ENCODE measurements around the gene CALML6.

Gene CALML6

DNA sequence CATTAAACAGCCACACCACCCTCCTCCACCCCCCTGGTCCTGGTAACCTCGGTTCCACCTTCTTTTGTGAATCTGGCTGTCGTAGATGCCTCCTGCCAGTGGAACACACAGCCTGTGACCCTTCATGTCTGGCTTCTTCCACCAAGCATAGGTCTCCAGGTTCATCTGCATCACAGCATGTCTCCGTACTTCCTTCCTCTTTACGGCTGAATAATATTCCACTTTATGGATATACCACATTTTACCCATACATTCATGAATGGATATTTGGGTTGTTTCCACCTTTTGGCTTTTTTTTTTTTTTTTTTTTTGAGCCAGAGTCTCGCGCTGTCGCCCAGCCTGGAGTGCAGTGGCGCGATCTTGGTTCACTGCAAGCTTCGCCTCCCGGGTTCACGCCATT is 11.8 kb upstream of the CALML6 start:
- Histone ChIP-seq H3K9ac (ENCODE audit: low read length) (no peak overlapping the region), H3K36me3 (ENCODE audit: control insufficient read depth, insufficient read depth, low read length, severe bottlenecking) (no peaks in the 10 kb centered on the region), H3K4me1 (ENCODE audit: control insufficient read depth, insufficient read depth, low read length) (peaks cover 22% of the 10 kb centered on the region), H3K9me3 (ENCODE audit: control insufficient read depth, low read length) (no peaks in the 10 kb centered on the region), H3K4me3 (ENCODE audit: low read length) (no peak overlapping the region), H3K27me3 (replicated peaks; ENCODE audit: control insufficient read depth, insufficient read depth, low read length) (no peaks in the 10 kb centered on the region)
- no peak for DNase-seq (ENCODE audit: low read depth)

DNA sequence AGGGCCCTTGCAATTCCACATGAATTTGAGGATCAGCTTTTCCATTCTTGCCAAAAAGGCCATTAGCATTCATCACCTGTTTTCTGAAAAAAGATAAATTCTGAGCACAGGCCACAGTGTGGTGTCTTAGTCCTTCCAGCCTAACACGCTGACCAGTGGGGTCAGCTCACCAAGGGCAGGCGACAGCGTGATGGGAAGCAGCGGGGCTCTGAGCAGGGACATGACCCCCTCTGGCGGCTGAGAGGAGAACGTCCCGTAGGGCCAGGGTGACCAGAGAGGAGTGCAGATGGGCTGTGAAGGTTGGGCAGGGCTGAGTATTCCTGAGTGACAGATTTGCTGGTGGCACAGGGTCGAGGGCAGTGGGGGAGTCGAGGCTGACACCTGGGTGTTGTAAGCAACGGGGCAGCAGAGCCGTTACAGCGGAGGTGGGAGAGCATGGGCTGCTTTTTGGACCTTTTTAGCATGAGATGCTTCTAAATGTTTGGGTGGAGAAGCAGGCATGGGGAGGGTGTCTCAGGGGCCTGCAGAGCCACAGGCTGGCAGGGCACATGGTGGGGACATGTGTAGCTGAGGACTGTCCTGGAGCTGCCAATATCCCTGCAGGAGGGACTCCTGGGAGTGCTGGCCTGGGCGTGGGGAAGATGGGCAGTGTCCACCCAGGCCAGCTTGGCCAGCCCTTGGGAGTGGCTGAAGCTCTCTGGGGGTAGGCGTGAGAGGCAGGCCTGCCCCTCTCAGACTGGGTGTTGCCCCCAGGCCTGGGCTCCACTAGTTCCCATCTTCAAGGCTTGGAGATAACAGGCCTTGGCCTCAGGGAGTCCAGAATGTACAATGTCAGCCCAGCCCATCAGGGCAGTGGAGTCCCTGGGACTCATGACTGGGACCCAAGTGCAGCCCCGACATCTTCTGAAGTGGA is 8.6 kb upstream of the CALML6 start:
- peaks cover 27% of the 10 kb centered on the region for H3K4me1 ChIP-seq (ENCODE audit: control insufficient read depth, insufficient read depth, low read length)

DNA sequence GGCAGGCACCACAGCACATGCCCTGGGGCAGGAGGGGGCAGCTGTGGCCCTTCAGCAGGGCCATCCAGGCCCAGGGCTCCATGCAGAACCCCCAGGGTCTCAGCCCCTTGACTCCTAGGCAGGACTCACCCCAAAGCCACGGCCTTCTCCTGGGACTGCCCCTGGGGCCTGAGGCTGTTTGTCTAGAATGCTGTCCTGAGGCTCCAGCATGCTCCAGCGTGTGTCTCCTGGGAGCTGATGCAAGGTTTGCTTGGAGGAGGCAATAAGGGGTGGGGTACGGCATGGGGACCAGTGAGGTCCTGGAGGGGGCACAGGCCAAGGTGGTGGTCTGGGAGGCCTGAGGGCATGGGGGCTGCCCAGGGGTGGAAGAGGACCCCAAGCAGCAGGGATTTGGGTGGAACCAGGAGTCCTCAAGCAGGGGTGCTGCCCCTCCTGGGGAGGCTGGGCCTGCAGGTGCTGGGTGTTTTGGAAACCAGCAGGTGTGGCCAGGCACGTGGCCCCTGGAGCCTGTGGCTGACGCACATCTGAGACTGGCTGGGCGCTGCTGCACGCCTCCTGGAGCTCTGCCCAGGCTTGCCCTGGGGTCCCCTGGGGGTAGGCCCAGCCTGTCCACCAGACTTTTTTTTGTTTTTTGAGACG is 7.8 kb upstream of the CALML6 start:
- no peaks in the 10 kb centered on the region for H3K27me3 ChIP-seq (replicated peaks; ENCODE audit: control insufficient read depth, insufficient read depth, low read length)
- H3K9me3 ChIP-seq (ENCODE audit: control insufficient read depth, low read length): no peaks in the 10 kb centered on the region
- no peak overlapping the region for H3K4me3 ChIP-seq (ENCODE audit: low read length)
- no peaks in the 10 kb centered on the region for H3K36me3 ChIP-seq (ENCODE audit: control insufficient read depth, insufficient read depth, low read length, severe bottlenecking)
- peak overlapping the region; percentile 67 for H3K9ac ChIP-seq (ENCODE audit: low read length)
- H3K4me1 ChIP-seq (ENCODE audit: control insufficient read depth, insufficient read depth, low read length): peaks cover 27% of the 10 kb centered on the region
- DNase-seq (ENCODE audit: low read depth): peak; percentile 64

More for the DNA sequence above, 8.6 kb upstream of the CALML6 start:
- H3K36me3 ChIP-seq (ENCODE audit: control insufficient read depth, insufficient read depth, low read length, severe bottlenecking): no peaks in the 10 kb centered on the region
- H3K4me3 ChIP-seq (ENCODE audit: low read length): no peak overlapping the region
- peak overlapping the region; percentile 67 for H3K9ac ChIP-seq (ENCODE audit: low read length)
- DNase-seq (ENCODE audit: low read depth): peak; percentile 96
- no peaks in the 10 kb centered on the region for H3K9me3 ChIP-seq (ENCODE audit: control insufficient read depth, low read length)
- H3K27me3 ChIP-seq (replicated peaks; ENCODE audit: control insufficient read depth, insufficient read depth, low read length): no peaks in the 10 kb centered on the region

DNA sequence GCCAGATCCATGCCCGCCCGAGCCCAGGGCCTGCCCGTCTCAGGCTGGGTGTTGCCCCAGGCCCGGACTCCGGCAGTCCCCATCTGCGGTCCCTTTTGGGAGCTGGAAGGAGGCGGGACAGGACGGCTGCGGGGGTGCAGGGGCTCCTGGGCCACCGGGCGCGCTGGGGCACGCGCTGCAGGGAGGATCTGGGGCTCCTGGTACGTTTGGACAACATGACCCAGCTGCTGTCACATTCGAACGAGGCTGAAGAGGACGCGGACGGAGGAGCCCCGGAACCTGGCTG is 6.6 kb upstream of the CALML6 start:
- Histone ChIP-seq H3K9ac (ENCODE audit: low read length) (peak overlapping the region; percentile 95), H3K4me3 (ENCODE audit: low read length) (peak overlapping the region; percentile 87), H3K36me3 (ENCODE audit: control insufficient read depth, insufficient read depth, low read length, severe bottlenecking) (no peaks in the 10 kb centered on the region), H3K4me1 (ENCODE audit: control insufficient read depth, insufficient read depth, low read length) (peaks cover 27% of the 10 kb centered on the region), H3K9me3 (ENCODE audit: control insufficient read depth, low read length) (no peaks in the 10 kb centered on the region), H3K27me3 (replicated peaks; ENCODE audit: control insufficient read depth, insufficient read depth, low read length) (no peaks in the 10 kb centered on the region)
- no peak for DNase-seq (ENCODE audit: low read depth)

DNA sequence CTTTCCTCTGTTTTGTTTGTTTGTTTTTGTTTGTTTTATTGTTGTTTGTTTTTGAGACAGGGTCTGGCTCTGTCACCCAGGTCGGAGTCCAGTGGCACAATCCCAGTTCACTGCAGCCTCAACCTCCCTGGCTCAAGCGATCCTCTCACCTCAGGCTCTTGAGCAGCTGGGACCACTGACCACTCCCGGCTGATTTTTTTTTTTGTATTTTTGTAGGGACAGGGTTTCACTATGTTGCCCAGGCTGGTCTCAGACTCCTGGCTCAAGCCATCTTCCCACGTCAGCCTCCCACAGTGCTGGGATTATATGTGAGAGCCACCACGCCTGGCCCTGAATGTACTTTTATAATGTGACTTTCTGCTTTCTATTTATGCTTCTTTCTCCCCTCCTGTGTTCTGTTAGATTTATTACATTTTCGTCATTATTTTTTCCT is 5.0 kb upstream of the CALML6 start:
- Histone ChIP-seq H3K4me3 (ENCODE audit: low read length) (peak overlapping the region; percentile 82), H3K27me3 (replicated peaks; ENCODE audit: control insufficient read depth, insufficient read depth, low read length) (no peaks in the 10 kb centered on the region), H3K4me1 (ENCODE audit: control insufficient read depth, insufficient read depth, low read length) (peaks cover 27% of the 10 kb centered on the region), H3K9me3 (ENCODE audit: control insufficient read depth, low read length) (no peaks in the 10 kb centered on the region), H3K36me3 (ENCODE audit: control insufficient read depth, insufficient read depth, low read length, severe bottlenecking) (no peaks in the 10 kb centered on the region), H3K9ac (ENCODE audit: low read length) (peak overlapping the region; percentile 90)
- no peak for DNase-seq (ENCODE audit: low read depth)

DNA sequence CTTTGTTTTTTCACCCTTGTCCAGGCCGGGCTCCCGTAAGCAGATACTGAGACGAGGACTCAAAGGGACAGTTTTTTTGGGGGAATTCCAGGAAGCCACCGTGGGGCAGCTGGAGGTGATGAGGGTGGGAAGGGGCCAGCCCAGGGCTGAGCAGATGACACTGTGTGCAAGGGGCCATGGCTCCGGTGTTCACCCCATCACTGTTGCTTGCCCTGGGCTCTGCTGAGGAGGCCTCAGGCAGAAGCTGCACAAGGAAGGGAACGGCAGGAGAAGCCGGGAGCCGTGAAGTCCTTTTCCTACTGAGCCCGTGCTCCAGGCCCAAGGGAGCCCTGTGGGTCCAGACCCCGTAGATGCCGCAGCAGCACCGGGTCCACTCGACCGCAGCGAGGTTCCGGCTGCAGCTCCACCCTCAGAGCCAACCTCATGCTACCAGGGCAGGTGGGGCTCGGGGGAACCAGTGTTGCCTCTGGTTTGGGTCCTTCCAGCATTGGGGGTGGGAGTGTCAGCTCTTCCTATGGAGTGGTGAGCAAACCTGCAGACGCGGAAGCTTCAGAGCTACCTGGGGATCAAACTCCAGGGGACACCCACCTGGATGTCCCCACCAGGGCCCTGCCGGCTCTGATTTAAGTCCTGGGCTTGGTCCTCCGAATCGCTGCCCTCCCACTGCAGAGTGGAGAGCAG is 4.3 kb upstream of the CALML6 start:
- peaks cover 3% of the 10 kb centered on the region for H3K27me3 ChIP-seq (replicated peaks; ENCODE audit: control insufficient read depth, insufficient read depth, low read length)
- no peaks in the 10 kb centered on the region for H3K9me3 ChIP-seq (ENCODE audit: control insufficient read depth, low read length)
- H3K4me3 ChIP-seq (ENCODE audit: low read length): no peak overlapping the region
- no peaks in the 10 kb centered on the region for H3K36me3 ChIP-seq (ENCODE audit: control insufficient read depth, insufficient read depth, low read length, severe bottlenecking)
- DNase-seq (ENCODE audit: low read depth): no peak
- H3K4me1 ChIP-seq (ENCODE audit: control insufficient read depth, insufficient read depth, low read length): peaks cover 27% of the 10 kb centered on the region
- no peak overlapping the region for H3K9ac ChIP-seq (ENCODE audit: low read length)

DNA sequence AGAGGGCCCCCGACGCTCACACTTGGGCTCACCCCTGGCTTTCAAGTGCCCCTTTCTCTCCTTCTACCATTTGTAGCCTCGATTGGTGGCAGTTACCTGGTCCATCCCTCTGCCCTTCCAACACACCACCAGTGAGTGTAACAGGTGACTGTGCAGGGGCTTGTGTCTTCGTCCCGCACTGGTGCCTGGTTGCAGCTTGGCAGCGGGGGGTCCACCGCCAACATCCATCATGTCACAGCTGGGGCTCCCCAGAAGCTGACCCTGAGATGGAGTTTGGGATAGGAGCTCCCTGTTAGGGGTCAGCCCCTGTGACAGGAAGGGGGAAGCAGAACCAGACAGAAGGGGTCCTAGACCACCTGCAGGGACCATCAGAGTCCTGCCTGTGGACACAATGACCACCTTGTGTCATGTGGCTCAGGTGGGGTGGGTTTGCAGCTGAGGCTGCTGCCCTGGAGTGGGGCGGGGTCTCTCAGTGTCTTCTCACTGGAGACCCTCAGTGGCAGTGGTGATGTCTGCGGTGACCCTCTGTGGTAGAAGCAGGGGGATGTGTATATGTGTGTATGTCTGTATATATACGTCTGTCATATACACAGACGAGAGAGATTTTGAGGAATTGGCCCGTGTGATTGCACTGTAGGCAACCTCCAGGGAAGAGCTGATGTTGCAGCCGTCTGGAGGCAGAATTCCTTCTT is 3.6 kb upstream of the CALML6 start:
- H3K27me3 ChIP-seq (replicated peaks; ENCODE audit: control insufficient read depth, insufficient read depth, low read length): peaks cover 6% of the 10 kb centered on the region
- no peaks in the 10 kb centered on the region for H3K36me3 ChIP-seq (ENCODE audit: control insufficient read depth, insufficient read depth, low read length, severe bottlenecking)
- peaks cover 22% of the 10 kb centered on the region for H3K4me1 ChIP-seq (ENCODE audit: control insufficient read depth, insufficient read depth, low read length)
- no peak overlapping the region for H3K4me3 ChIP-seq (ENCODE audit: low read length)
- no peak overlapping the region for H3K9ac ChIP-seq (ENCODE audit: low read length)
- H3K9me3 ChIP-seq (ENCODE audit: control insufficient read depth, low read length): no peaks in the 10 kb centered on the region
- no peak for DNase-seq (ENCODE audit: low read depth)

DNA sequence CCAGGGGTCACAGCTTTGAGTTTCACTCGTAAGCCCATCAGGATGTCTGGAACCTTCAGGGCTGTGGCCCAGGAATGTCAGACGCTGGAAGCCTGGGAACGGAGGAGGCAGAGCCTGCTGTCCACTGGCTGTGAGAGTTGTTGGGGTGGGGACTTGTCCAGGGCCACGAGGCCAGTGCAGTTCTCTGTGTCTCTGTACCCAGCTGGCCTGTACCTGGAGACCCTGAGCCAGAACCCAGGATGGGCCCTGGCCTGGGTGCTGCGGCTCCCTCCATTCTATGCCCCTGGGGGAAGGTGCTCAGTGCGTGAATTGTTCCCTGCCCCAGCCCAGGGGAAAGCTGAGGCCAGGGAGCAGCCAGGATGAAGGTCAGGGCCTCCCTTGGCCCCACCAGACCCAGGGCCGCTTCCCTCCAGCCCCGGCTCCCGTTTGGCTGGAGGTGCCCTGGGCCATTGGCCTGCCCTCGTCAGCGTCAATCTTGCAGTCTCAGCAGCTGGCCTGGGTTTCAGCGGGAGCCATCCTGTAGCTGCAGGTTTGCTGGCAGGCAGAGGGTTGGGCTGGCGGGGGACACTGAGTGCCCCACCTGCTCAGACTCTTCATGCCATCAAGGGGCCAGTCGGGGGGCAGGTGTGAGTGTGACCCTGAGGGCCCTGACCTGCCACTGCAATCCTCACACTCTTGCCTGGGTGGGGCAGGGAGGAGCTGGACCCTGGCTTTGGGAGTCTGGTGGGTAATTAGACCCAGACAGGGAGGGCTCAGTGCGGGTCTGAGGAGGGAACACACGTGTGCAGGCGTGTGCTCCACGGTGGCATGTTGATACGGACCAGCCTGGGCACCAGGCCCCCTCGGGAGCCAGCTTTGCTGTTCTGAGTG is 724 bp upstream of the CALML6 start:
- Histone ChIP-seq H3K36me3 (ENCODE audit: control insufficient read depth, insufficient read depth, low read length, severe bottlenecking) (no peaks in the 10 kb centered on the region), H3K4me1 (ENCODE audit: control insufficient read depth, insufficient read depth, low read length) (peaks cover 12% of the 10 kb centered on the region), H3K9ac (ENCODE audit: low read length) (no peak overlapping the region), H3K27me3 (replicated peaks; ENCODE audit: control insufficient read depth, insufficient read depth, low read length) (peaks cover 18% of the 10 kb centered on the region), H3K9me3 (ENCODE audit: control insufficient read depth, low read length) (no peaks in the 10 kb centered on the region), H3K4me3 (ENCODE audit: low read length) (no peak overlapping the region)
- DNase-seq (ENCODE audit: low read depth): no peak

DNA sequence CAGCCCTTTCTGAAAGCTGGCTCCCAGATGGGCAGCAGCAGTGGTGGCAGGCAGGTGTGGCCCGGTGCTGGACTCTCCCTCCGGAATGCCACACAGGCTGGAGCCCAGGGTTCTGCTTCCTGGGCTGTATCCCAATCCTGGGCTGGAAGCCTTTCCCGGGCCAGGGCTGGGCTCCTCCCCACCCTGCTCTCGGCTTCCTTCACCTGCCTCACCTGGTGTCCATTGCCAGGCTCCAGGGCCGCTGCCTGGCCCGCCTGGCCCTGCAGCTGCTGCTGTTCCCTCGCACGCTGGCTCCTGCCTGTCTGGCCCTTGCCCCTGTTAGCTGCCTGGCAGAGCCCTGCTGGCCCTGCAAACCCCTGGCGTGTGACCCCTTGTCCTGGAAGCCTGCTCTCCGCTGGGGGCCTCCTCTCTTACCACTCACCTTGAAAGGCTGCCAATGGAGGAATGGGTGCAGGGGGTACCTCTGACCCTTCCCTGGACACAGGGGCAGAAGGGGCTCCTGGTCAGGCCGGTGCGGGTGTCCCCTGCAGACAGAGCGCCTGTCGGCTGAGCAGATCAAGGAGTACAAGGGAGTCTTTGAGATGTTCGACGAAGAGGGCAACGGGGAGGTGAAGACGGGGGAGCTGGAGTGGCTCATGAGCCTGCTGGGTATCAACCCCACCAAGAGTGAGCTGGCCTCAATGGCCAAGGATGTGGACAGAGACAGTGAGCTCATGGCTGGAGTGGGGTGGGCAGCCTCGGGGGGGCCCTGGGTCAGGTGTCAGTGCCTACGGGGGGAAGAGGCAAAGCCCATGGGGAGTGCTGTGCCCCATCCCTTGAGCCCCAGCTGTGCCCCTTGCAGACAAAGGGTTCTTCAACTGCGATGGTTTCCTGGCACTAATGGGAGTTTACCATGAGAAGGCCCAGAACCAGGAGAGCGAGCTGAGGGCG is 1.1 kb downstream of the CALML6 start:
- peaks cover 18% of the 10 kb centered on the region for H3K27me3 ChIP-seq (replicated peaks; ENCODE audit: control insufficient read depth, insufficient read depth, low read length)
- no peak overlapping the region for H3K9ac ChIP-seq (ENCODE audit: low read length)
- H3K9me3 ChIP-seq (ENCODE audit: control insufficient read depth, low read length): no peaks in the 10 kb centered on the region
- no peak for DNase-seq (ENCODE audit: low read depth)
- H3K4me1 ChIP-seq (ENCODE audit: control insufficient read depth, insufficient read depth, low read length): peaks cover 8% of the 10 kb centered on the region
- H3K4me3 ChIP-seq (ENCODE audit: low read length): no peak overlapping the region
- H3K36me3 ChIP-seq (ENCODE audit: control insufficient read depth, insufficient read depth, low read length, severe bottlenecking): no peaks in the 10 kb centered on the region

DNA sequence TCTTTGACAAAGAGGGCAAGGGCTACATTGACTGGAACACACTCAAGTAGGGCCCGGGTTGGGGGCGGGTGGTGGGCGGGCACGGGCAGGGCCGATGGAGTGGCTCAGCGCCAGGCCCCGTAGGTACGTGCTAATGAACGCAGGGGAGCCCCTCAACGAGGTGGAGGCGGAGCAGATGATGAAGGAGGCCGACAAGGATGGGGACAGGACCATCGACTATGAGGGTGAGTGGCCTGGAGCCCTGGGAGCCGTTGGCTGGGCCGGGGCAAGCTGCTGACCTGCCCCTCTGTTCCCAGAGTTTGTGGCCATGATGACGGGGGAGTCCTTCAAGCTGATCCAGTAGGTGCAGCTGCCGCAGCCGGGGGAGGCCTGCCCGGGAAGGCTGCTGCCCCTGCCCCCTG is 1.8 kb downstream of the CALML6 start:
- DNase-seq (ENCODE audit: low read depth): no peak
- H3K9me3 ChIP-seq (ENCODE audit: control insufficient read depth, low read length): no peaks in the 10 kb centered on the region
- H3K27me3 ChIP-seq (replicated peaks; ENCODE audit: control insufficient read depth, insufficient read depth, low read length): peaks cover 18% of the 10 kb centered on the region
- no peak overlapping the region for H3K4me3 ChIP-seq (ENCODE audit: low read length)
- H3K4me1 ChIP-seq (ENCODE audit: control insufficient read depth, insufficient read depth, low read length): peaks cover 8% of the 10 kb centered on the region
- H3K36me3 ChIP-seq (ENCODE audit: control insufficient read depth, insufficient read depth, low read length, severe bottlenecking): no peaks in the 10 kb centered on the region
- H3K9ac ChIP-seq (ENCODE audit: low read length): no peak overlapping the region
